ENCODE data around the gene DAP3. TPM values are rescaled to one million over a fixed set of nuclear protein-coding genes. Genes with fewer than 3 reads are reported as not detected.
"Not testable (repeated sequence)": the region's sequence is repeated elsewhere in the genome, so short reads cannot be mapped to it uniquely, and the experiment has no call there.

Gene DAP3
- polyA plus RNA-seq, 1 experiment = 150 TPM

DNA sequence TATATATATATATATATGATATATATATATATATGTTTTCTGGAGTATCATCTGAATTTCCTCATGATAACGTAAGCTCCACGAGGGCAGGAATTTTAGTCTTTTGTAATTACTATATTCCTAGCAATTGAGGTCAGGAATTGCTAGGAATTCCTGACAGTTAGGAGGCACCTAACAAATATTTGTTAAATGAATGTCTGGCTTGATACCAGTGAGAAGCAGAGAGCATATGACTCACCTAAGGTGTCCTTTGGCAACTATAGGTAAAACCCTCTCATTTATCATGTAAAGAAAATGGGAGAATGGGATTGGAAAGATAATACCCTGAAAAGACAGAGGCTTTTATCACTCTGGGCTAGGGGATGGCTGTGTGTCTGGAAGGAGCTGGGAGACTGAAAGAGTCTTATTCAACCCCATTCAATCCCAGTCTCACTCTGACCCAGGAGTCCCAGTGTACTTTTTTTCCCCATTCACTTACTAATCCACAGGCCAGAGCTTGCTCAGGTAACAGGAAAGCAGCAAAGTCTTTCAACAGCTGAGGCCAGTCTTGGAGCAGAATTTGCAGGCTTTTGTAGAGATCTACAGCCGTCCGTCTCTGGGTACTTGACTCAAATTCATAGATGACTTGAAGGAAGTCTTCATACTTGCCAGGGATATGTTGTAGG is 71.2 kb downstream of the DAP3 start:
- DNase-seq (ENCODE audit: low read depth, low spot score) = no peak
- H3K4me3 ChIP-seq (ENCODE audit: low read depth, low read length) = no peak overlapping the region
- H3K27ac ChIP-seq (ENCODE audit: low read depth, low read length) = no peak overlapping the region
- POLR2A ChIA-PET = no interaction called here
- H3K9me3 ChIP-seq (ENCODE audit: control insufficient read depth, insufficient read depth, low read length) = no peaks in the 10 kb centered on the region
- no peaks in the 10 kb centered on the region for H3K27me3 ChIP-seq (ENCODE audit: control insufficient read depth, insufficient read depth, low read length)
- CTCF ChIA-PET = no interaction called here
- TF ChIP-seq, protein P1, sequence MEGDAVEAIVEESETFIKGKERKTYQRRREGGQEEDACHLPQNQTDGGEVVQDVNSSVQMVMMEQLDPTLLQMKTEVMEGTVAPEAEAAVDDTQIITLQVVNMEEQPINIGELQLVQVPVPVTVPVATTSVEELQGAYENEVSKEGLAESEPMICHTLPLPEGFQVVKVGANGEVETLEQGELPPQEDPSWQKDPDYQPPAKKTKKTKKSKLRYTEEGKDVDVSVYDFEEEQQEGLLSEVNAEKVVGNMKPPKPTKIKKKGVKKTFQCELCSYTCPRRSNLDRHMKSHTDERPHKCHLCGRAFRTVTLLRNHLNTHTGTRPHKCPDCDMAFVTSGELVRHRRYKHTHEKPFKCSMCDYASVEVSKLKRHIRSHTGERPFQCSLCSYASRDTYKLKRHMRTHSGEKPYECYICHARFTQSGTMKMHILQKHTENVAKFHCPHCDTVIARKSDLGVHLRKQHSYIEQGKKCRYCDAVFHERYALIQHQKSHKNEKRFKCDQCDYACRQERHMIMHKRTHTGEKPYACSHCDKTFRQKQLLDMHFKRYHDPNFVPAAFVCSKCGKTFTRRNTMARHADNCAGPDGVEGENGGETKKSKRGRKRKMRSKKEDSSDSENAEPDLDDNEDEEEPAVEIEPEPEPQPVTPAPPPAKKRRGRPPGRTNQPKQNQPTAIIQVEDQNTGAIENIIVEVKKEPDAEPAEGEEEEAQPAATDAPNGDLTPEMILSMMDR (IDR thresholded peaks at IDR 0.05; ENCODE audit: low read depth, low read length) = no peak

DNA sequence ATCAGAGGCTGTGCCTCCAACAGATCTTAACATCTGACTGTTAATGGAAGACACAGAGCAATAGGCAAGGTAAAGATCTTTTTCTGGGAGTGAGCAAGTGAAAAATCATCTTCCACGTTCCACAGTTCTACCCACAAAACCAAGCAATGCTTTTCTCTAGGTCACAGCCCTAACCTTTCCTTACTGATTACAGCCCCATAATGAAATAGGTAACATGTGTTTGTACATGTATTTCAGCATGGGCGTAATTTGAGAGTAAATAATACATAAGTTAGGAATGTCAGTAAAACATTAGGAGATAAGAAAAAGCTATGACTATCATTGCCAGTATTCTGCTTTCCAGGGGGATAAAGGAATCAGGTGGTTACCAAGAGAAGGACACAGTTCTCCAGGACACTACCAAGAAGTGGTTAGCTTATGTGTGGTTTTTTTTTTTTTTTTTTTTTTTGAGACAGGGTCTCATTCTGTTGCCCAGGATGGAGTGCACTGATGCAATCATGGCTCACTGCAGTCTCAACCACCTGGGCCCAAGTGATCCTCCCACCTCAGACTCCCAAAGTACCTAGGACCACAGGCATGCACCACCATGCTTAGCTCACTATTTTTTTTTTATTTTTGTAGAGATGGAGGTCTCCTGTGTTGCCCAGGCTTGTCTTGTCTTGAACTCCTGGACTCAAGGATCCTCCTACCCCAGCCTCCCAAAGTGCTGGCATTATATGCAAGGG is 72.0 kb downstream of the DAP3 start:
- POLR2A ChIA-PET = interaction anchor here (0.6 kb wide), 1 partner anchor 34 kb away, joined by 3 read pairs; no protein-coding TSS in a partner anchor
- TF ChIP-seq, protein P1 (IDR thresholded peaks at IDR 0.05; ENCODE audit: low read depth, low read length) = no peak
- no peak for DNase-seq (ENCODE audit: low read depth, low spot score)
- CTCF ChIA-PET = no interaction called here
- Histone ChIP-seq H3K27ac (ENCODE audit: low read depth, low read length) (no peak overlapping the region), H3K4me3 (ENCODE audit: low read depth, low read length) (no peak overlapping the region), H3K27me3 (ENCODE audit: control insufficient read depth, insufficient read depth, low read length) (no peaks in the 10 kb centered on the region), H3K9me3 (ENCODE audit: control insufficient read depth, insufficient read depth, low read length) (no peaks in the 10 kb centered on the region)

GRCh38 chr1:155761736-155762405 is 73.0 kb downstream of the DAP3 start:
- Histone ChIP-seq H3K4me3 (ENCODE audit: low read depth, low read length) (no peak overlapping the region), H3K9me3 (ENCODE audit: control insufficient read depth, insufficient read depth, low read length) (no peaks in the 10 kb centered on the region), H3K27ac (ENCODE audit: low read depth, low read length) (no peak overlapping the region), H3K27me3 (ENCODE audit: control insufficient read depth, insufficient read depth, low read length) (no peaks in the 10 kb centered on the region)
- DNase-seq (ENCODE audit: low read depth, low spot score) = no peak
- CTCF ChIA-PET = no interaction called here
- POLR2A ChIA-PET = no interaction called here
- TF ChIP-seq, protein P1 (IDR thresholded peaks at IDR 0.05; ENCODE audit: low read depth, low read length) = no peak

GRCh38 chr1:155763090-155763815 is 74.4 kb downstream of the DAP3 start:
- CTCF ChIA-PET = interaction anchor here (0.6 to 1.3 kb wide), 2 partner anchors 34 to 50 kb away, joined by 3 to 4 read pairs; no protein-coding TSS in a partner anchor
- POLR2A ChIA-PET; H3K4me3 ChIP-seq (ENCODE audit: low read depth, low read length); H3K27me3 ChIP-seq (ENCODE audit: control insufficient read depth, insufficient read depth, low read length); H3K9me3 ChIP-seq (ENCODE audit: control insufficient read depth, insufficient read depth, low read length): not testable (repeated sequence)
- DNase-seq (ENCODE audit: low read depth, low spot score) = peak; percentile 70
- H3K27ac ChIP-seq (ENCODE audit: low read depth, low read length) = peak overlapping the region; percentile 57

GRCh38 chr1:155763989-155764388 is 75.1 kb downstream of the DAP3 start:
- H3K27me3 ChIP-seq (ENCODE audit: control insufficient read depth, insufficient read depth, low read length); DNase-seq (ENCODE audit: low read depth, low spot score); POLR2A ChIA-PET; H3K4me3 ChIP-seq (ENCODE audit: low read depth, low read length); H3K9me3 ChIP-seq (ENCODE audit: control insufficient read depth, insufficient read depth, low read length): not testable (repeated sequence)
- CTCF ChIA-PET = interaction anchor here (0.6 to 1.3 kb wide), 2 partner anchors 35 to 513 kb away, joined by 4 read pairs; no protein-coding TSS in a partner anchor
- peak overlapping the region; percentile 57 for H3K27ac ChIP-seq (ENCODE audit: low read depth, low read length)

DNA sequence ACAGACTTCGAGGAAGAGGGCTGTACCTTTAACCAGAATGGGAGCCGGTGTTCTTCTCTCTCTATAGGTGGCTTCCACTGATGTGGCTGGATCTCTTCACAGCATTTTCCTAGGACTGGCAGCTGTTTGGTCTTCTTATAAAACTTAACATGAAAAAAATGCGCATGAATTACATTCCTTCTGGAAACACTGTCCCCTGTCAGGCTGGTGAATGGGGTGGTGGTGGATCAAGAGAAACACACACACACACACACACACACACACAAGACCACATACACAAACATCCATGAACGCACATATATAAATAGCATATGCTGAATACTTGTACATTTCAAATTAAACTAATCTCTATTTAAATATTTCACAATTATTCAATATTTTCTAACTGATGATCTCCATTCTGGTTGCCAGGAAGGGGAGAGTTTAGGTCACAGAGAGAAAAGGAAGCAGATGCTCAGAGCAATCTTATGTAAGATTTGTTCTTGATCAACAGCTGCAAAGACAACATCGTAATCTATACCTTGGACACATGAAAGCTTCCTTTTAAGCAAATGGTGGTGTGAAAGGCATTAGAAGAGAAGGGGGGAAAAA is 78.6 kb downstream of the DAP3 start:
- CTCF ChIA-PET; POLR2A ChIA-PET; H3K4me3 ChIP-seq (ENCODE audit: low read depth, low read length); DNase-seq (ENCODE audit: low read depth, low spot score); H3K27ac ChIP-seq (ENCODE audit: low read depth, low read length); H3K27me3 ChIP-seq (ENCODE audit: control insufficient read depth, insufficient read depth, low read length); H3K9me3 ChIP-seq (ENCODE audit: control insufficient read depth, insufficient read depth, low read length): not testable (repeated sequence)

All from AG04450 (cell line).